ENCODE data around the gene WNT16. TPM values are rescaled to one million over a fixed set of nuclear protein-coding genes. Genes with fewer than 3 reads are reported as not detected.

The WNT16 gene
- total RNA-seq, 4 donors from 2014 or later, result not detected

- TF ChIP-seq, protein P1, sequence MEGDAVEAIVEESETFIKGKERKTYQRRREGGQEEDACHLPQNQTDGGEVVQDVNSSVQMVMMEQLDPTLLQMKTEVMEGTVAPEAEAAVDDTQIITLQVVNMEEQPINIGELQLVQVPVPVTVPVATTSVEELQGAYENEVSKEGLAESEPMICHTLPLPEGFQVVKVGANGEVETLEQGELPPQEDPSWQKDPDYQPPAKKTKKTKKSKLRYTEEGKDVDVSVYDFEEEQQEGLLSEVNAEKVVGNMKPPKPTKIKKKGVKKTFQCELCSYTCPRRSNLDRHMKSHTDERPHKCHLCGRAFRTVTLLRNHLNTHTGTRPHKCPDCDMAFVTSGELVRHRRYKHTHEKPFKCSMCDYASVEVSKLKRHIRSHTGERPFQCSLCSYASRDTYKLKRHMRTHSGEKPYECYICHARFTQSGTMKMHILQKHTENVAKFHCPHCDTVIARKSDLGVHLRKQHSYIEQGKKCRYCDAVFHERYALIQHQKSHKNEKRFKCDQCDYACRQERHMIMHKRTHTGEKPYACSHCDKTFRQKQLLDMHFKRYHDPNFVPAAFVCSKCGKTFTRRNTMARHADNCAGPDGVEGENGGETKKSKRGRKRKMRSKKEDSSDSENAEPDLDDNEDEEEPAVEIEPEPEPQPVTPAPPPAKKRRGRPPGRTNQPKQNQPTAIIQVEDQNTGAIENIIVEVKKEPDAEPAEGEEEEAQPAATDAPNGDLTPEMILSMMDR (IDR thresholded peaks at IDR 0.05), result no peak
- ATAC-seq (ENCODE audit: low FRiP score), result no peak
- DNase-seq (ENCODE audit: low spot score), result no peak
Measured at GRCh38 chr7:121334875-121335648, 6.3 kb downstream of the WNT16 start.

DNA sequence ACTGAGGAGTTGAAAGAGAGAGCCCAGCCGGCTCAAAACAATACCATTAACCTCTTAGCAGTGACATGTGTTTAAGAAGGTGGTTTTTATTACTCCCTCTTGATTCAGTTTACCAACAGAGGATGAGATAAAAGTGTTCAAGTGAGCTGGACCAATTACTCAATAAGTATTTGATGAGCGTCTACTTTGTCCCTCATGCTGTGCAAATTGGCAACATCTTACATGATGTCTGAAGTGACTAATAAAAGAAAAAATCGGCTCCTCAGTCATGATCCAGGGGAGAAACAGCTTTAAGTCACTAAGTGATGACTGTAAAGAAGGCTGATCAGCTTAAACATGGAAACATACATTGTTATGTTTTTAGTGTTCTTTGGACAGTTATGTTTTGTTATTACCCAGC lies 7.8 kb downstream of the WNT16 start:
- ATAC-seq (ENCODE audit: low FRiP score) (no peak), DNase-seq (ENCODE audit: low spot score) (no peak)
- TF ChIP-seq, protein P1 (IDR thresholded peaks at IDR 0.05), result no peak

DNA sequence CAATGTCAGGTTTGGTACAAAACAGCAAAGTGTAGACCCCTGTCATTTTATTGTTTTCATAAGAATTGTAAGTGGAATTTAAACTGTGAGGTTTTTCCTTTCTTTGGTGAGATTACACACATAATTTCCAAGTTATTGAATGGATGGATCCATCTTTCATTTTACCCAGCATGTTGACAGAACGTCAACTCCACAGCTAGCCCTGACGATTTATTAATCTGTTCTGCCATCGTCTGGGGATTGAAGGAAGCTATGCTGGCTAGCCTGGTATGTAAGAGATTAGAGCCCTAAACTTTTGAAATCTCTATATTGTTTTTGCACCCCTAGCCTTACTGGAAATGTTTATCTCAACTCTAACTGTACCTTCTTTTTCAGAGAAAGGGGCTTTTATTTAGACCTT lies 8.6 kb downstream of the WNT16 start:
- DNase-seq (ENCODE audit: low spot score) (no peak), ATAC-seq (ENCODE audit: low FRiP score) (no peak)
- TF ChIP-seq, protein P1 (IDR thresholded peaks at IDR 0.05), result no peak

DNA sequence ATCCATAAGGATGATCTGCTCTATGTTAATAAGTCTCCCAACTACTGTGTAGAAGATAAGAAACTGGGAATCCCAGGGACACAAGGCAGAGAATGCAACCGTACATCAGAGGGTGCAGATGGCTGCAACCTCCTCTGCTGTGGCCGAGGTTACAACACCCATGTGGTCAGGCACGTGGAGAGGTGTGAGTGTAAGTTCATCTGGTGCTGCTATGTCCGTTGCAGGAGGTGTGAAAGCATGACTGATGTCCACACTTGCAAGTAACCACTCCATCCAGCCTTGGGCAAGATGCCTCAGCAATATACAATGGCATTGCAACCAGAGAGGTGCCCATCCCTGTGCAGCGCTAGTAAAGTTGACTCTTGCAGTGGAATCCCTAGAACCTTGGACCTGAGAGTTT lies 10.3 kb downstream of the WNT16 start:
- DNase-seq (ENCODE audit: low spot score) (no peak), ATAC-seq (ENCODE audit: low FRiP score) (no peak)
- TF ChIP-seq, protein P1 (IDR thresholded peaks at IDR 0.05), result no peak

- no peak for ATAC-seq (ENCODE audit: low FRiP score)
- DNase-seq (ENCODE audit: low spot score), result no peak
- TF ChIP-seq, protein P1 (IDR thresholded peaks at IDR 0.05), result no peak
Measured at GRCh38 chr7:121341933-121342332, 13.1 kb downstream of the WNT16 start.

DNA sequence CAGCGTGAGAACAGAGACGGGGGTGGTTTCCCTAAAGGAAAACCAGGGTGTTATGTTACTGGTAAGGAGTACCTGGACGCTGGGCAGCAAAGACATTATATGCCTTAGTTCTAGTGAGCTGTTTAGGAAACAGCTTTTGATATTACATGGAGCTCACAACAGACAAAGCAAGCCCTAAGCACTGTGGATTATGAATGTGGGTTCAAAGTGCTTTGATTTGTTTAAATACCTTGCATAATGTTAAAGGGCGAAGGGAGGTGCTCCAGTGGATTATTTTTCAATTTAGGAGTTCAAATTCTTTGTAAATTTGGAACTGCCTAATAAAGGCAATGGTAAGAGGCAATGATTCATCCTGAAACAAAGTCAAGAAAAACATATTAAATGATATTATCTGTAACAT lies 13.8 kb downstream of the WNT16 start:
- TF ChIP-seq, protein P1 (IDR thresholded peaks at IDR 0.05), result no peak
- no peak for DNase-seq (ENCODE audit: low spot score)
- ATAC-seq (ENCODE audit: low FRiP score), result no peak

DNA sequence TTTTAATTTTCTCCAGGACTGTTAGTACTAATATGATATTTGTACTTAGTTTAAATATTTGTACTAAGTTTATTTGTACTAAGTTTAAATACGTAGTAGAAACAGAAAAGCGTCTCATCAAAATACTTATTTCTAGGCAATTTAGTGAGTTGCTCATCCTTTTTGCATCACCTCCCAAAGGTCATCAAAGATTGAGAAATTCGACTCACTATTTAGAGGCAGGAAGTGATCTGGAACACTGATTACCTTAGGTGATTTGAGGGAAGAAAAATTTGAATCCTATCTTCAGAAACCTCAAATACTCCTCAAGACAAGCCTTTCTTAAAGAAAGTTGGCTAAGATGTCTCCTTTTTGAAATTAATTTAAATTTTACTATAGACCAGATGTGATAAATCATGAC lies 14.5 kb downstream of the WNT16 start:
- DNase-seq (ENCODE audit: low spot score), result no peak
- TF ChIP-seq, protein P1 (IDR thresholded peaks at IDR 0.05), result no peak
- no peak for ATAC-seq (ENCODE audit: low FRiP score)
